NCI-H2196 treated with DMSO at 0.1 percent for 48 hours (cell line): ENCODE data around the gene ZCCHC12.
A peak's percentile ranks its signal among the peaks of the same experiment; 100 is the strongest.
"Not testable (repeated sequence)": the region's sequence is repeated elsewhere in the genome, so short reads cannot be mapped to it uniquely, and the experiment has no call there.

Source experiments
- DNase-seq: peaks from one replicate; lab custom pipeline; 2025; ENCODE audit not compliant: unreplicated experiment; lab: John Stamatoyannopoulos, UW

Gene ZCCHC12

GRCh38 chrX:118823263-118824172, at the start of gene ZCCHC12:
Gene ZCCHC12 (plus strand): TSS chrX:118823824. CDS start chrX:118825245, 1,421 bp downstream.
- peak; percentile 15 for DNase-seq

- no peak for DNase-seq
Observed at GRCh38 chrX:118779581-118779980, 44.0 kb upstream of the ZCCHC12 start.

GRCh38 chrX:118780509-118780908, 43.1 kb upstream of the ZCCHC12 start:
- no peak for DNase-seq

- no peak for DNase-seq
Observed at GRCh38 chrX:118780911-118781310, 42.7 kb upstream of the ZCCHC12 start.

- no peak for DNase-seq
Observed at GRCh38 chrX:118795528-118796280, 27.9 kb upstream of the ZCCHC12 start.

- DNase-seq, result no peak
Observed at GRCh38 chrX:118802857-118803256, 20.8 kb upstream of the ZCCHC12 start.

- no peak for DNase-seq
Observed at GRCh38 chrX:118807151-118808017, 16.2 kb upstream of the ZCCHC12 start.

GRCh38 chrX:118817257-118817656, 6.4 kb upstream of the ZCCHC12 start:
- not testable (repeated sequence) for DNase-seq

GRCh38 chrX:118824173-118824730, 628 bp downstream of the ZCCHC12 start:
- no peak for DNase-seq

GRCh38 chrX:118825227-118825626, 1.6 kb downstream of the ZCCHC12 start:
- DNase-seq, result no peak

- DNase-seq, result peak; percentile 20
Observed at GRCh38 chrX:118839334-118839958, 15.8 kb downstream of the ZCCHC12 start.

- DNase-seq, result peak; percentile 2
Observed at GRCh38 chrX:118847676-118848075, 24.1 kb downstream of the ZCCHC12 start.

- no peak for DNase-seq
Observed at GRCh38 chrX:118853596-118853995, 30.0 kb downstream of the ZCCHC12 start.

GRCh38 chrX:118855681-118856310, 32.2 kb downstream of the ZCCHC12 start:
- no peak for DNase-seq

GRCh38 chrX:118857006-118857405, 33.4 kb downstream of the ZCCHC12 start:
- no peak for DNase-seq

GRCh38 chrX:118861338-118861737, 37.7 kb downstream of the ZCCHC12 start:
- no peak for DNase-seq

GRCh38 chrX:118862091-118862490, 38.5 kb downstream of the ZCCHC12 start:
- no peak for DNase-seq

- no peak for DNase-seq
Observed at GRCh38 chrX:118862979-118863378, 39.4 kb downstream of the ZCCHC12 start.

- no peak for DNase-seq
Observed at GRCh38 chrX:118864063-118864635, 40.5 kb downstream of the ZCCHC12 start.
